Fibroblast of skin of left biceps (primary cell): ENCODE data around the gene DCLK1.
A peak's percentile ranks its signal among the peaks of the same experiment; 100 is the strongest.

Experiments
- DNase-seq, 2 experiments: peaks; one replicate each; pipeline ENCODE4 v3.0.0-alpha.2; 2013; ENCODE audit warnings: low read depth in 2 of 2

DCLK1 gene

DNA sequence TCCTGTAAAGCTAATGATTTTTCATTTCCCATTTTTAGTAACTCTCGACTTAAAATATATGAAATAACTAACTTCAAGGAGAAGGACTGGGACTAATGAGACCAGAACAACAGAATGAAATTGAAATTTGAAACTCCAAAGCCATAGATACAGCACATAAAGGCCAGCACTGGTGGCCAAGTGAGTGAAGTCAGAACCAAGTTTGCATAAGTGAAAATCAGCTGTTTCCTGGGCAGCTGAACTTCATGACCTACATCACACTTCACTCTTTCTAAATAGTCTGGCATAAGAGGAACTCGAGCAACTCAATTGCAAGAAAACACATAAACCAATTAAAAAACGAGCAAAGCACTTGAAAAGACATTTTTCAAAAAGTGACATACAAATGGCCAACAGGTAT lies 84.5 kb downstream of the DCLK1 start:
- DNase-seq = no peak

DNA sequence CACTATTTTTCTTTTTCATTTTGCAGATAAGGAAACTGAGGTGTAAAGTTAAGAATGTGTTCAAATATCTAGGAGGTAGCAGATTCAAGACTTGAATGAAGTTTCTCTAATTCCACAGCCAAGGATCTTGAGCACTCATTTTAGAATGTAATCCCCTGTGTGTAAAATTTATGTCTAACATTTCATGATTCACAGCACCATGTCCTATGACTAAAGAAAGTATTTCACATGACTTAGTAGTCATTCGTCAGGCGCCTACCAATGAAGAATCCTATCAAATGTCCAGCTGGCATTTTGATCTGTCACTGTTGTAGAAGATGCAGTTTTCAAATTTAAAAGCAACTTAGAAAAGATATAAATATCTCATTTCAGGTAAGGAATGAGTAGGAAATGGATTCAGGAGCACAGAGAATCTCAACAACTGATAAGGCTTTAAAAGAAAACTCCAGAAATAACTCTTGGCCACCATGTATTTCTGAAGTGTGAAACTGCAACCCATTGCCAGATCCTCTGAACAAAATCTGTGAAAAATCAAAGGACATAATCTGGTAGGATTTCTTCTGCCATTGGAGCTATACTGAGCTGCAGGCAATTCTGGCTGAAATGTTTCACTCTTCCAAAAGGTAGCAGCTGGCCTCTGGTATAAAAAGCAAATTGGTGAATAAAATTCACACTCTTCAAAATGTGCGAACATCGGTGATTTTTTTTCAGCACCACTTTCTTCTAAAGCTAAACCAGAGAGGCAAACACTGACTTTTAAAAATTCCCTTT lies 92.2 kb downstream of the DCLK1 start:
- no peak for DNase-seq

DNA sequence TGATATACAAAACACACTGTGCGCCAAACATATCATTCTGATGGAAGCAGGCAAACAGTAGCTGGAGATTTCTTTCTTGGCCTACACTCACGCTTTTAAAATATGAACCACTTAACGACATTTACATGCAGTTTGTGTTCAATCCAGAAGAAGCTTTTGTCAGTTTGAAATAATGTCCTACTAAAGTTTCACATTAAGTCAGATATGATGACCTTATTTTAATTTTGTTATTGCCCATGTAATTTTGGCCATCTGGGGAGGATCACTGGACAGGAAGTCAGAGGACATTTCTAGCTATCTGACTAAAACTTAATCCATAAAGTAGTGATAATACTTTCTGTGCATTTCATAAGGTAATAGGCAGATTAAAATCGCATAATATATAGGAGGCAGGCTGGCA lies 98.1 kb downstream of the DCLK1 start:
- DNase-seq = no peak

DNA sequence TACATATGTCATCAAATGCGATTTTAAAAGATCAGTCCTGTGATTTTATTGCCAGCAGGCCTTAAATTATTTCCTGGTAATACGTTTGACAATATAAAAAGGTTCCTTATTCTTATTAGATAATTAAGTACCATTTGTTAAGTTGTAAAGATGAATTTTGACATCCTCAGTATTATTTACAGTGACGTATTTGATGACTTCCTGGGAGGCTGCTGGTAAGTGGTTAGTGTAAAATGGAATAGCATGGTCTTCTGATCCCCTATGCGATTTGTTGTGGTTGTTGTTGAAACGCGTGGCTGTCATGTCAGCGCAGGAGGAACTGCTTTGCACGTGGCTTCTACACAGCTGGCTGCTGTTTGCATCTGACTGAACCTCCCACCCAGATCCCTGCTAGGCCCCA lies 99.7 kb downstream of the DCLK1 start:
- DNase-seq = no peak

DNA sequence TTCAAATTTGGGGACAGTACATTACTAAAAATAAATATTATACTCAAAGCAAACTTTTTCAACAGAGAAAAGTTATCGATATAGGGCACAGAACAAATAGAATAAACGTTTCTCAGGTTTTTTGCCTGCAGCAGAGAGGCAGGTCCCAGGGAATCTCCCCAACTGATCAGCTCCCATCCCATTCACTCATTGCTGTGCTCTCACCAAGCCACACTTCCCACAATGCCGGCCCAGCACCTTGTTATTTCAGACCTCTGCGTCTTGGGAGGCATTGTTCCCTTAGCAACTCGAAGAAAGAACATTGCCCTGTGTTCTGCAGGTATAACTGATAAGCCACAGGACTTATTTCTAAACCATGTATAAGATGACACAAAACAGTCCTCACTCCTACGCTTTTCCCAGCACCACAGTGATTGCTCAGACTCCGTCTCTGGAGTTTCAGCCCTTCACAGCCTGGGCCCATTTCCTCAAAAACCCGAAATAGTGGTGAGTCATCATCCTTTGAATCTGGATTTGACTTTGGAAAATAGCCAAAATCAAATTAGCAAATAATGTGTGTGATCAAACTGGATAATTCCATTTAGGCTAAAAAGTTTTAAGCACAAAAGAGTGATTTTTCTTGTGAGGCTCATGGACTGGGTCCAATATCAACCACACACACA lies 100.4 kb downstream of the DCLK1 start:
- DNase-seq = peak; percentile 62 to 67

DNA sequence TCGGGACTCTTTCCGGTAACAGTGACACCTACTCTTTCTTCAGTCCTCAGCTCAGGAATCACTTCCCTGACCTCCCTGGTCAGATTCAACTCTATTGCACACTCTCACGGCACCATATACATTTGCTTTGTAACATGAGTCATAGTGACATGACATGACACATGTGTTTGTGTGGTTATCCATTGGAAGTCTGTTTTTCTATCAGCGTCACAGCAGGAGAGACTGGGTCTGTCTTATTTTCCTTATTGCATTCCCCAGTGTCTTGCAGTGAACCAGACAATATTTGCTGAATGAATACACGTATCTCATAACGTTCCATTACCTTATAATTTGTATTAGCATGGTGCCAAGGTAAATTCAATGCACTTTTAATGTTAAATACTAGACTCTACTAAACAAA lies 102.0 kb downstream of the DCLK1 start:
- peak; percentile 14 to 17 for DNase-seq

DNA sequence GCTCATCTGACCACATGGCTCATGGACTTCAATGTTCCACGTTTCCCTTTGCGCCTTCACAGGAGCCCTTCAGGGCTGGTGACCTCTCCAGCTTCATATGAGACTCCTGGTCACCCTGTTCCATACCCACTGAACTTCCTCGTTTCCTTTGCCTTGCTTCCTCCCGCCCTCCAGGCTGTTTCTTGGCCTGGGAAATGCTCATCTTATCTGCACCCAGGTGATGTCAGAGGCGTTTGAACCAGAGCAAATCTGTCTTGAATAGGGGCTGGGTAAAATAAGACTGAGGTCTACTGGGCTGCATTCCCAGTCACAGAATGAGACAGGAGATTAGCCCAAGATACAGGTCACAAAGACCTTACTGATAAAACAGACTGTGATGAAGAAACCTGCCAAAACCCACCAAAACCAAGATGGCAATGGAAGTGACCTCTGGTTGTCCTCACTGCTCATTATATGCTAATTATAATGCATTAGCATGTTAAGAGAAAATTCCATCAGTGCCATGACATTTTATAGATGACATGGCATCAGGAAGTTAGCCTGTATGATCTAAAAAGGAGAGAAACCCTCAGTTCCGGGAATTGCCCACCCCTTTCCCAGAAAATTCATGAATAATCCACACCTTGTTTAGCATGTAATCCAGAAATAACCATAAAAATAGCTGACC lies 102.7 kb downstream of the DCLK1 start:
- DNase-seq = no peak

DNA sequence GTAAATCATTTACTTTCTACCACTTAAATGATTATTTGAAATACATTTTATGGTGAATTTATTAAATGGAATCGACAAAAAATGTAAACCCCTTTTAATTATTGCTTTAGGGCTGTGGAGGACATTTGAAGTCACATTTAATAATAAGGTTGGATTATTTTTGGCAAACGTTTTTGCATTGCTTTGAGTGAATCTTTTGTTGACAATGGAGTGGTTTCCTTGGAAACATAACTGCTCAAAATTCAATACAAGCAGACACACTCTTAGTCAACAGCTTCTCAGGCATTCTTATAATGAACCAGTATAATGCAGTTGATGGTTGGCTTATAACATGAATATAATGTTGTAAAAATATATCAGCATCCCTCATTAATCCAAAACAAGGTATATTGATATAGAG lies 104.7 kb downstream of the DCLK1 start:
- no peak for DNase-seq

DNA sequence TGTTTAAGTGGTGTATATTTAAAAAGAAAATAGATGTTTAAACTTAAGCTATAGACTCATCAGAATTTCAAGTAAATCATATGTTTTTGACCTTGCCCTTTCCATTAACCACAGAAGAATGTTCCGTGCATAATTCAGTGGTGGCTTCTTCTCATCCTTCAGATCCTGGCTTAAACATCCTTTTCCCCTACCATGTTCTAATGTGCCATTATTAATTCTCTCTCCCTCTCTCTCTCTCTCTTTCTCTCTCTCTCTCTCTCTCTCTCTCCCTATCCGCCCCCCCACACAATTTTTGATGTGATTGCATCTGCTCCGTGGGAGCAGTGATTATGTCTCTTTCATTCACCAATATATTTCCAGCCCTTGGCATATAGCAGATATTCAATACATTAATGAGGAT lies 116.4 kb downstream of the DCLK1 start:
- DNase-seq = no peak

DNA sequence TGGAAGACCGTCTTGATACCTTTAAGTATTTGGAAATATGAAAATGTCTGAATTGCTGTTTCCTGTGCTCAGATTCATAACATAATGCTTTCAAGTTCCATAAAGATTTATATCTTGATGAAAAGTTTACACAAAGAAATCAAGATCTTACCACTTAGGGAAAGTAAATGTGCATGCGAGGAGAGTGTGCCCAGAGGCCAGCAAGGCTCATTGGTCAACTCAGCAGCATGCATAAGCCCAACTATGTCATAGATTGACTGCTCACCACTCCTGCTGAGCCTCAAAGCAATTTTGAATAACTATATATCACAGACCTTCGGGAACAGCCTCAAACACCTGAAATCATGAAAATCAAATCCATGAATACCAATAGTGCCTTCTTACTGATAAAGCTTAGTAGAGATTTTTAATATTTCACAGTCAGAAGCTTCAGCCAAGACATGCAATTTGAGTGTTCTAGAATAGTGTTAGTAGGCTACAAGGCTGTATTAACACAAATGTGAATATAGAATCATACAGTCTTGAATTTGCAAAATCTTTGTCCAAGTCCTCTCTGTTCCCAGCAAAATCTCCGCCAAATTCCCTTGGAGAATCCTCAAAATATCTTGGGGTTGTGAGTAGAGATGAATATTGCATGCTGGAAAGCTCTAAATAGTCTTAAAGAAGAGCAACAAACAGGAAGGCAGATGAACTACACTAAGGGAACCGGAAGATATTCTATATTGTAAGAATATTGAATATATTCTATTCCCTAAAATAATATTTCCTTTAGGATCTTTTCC lies 124.1 kb downstream of the DCLK1 start:
- no peak for DNase-seq

DNA sequence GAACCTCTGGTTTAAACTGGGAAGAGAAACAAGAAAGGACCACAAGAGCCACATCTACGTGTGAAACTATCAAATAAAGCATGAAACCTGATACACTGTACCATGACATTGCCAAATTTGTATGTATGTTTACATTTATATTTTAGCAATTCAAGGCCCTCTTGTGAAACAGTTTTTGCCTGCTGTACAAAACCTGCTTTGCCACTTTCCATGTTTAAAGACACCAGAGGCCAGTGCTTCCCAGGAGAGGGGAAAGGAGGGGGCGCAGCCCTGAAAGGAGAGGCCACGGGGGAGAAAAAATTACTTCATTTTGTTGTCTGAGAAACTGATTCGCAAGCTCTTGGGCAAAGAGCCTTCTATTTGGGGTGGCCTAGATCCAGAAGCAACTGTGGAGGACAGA lies 124.8 kb downstream of the DCLK1 start:
- no peak for DNase-seq

DNA sequence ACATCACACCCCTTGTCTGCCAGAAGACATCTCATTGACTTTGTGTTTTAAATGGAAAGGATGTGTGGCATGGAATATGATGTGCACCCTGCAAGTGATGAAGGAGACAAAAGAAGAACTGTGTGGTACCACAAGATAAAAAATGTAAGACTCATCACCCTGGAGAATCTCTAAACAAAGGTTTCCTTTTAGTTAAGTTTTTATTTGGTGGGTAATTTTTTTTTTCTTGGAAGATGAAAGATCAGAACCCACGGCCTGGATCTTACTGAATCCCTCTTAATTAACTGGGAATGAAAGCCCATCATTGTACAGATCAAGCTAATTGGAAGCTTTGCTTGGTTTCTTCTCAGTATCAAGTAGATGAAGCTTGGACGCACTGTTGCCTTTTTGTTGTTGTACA lies 129.6 kb downstream of the DCLK1 start:
- DNase-seq = no peak

DNA sequence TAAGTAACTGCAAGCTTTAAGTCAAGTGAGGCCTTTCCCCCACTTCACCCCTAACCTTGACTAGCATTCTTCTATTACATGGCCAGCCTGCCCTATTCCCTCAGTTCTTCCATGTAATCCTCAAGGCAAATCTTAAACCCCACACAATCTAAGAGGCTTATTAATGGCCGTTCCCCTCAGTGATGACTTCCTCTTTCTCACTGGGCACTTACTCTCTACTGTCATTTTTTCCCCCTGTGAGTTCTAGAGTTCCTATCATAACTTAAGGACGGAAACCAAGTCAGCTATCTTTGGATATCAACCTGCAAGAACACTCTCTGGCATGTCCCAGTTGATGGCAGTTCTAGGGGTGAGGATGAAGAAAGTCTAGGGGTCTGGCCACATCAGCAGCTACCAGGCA lies 131.2 kb downstream of the DCLK1 start:
- no peak for DNase-seq

DNA sequence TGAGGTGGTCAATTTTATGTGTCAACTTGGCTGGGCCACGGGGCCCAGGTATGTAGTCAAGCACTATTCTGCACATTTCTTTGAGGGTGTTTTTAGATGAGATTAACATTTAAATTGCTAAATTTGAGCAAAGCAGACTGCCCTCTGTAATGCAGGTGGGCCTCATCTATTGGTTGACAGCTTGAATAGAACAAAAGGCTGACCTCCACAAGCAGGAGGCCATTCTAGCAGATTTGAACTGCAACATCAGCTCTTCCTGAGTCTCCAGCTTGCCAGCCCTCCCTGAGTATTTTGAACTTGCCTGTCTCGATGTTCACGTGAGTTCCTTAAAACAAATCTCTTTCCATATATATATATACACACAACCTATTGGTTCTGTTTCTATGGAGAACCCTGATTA lies 134.8 kb downstream of the DCLK1 start:
- DNase-seq = no peak

DNA sequence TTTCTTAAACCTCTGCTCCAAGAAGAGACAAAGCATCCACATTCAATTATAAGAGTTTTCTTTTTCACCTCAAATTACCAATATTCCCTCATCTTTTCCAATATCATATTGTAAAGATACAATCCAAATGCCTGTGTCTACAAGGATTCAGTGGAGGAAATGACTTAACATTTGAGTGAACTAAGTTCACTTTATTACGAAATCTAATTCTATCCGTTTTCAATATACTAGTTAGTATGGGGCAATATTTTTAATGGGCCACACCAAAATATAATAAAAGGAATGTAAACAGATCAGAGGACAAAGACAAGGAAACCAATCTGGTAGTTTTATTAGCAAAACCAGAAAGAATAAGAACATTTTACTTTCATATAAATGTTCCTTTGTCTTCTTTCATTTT lies 136.0 kb downstream of the DCLK1 start:
- no peak for DNase-seq

DNA sequence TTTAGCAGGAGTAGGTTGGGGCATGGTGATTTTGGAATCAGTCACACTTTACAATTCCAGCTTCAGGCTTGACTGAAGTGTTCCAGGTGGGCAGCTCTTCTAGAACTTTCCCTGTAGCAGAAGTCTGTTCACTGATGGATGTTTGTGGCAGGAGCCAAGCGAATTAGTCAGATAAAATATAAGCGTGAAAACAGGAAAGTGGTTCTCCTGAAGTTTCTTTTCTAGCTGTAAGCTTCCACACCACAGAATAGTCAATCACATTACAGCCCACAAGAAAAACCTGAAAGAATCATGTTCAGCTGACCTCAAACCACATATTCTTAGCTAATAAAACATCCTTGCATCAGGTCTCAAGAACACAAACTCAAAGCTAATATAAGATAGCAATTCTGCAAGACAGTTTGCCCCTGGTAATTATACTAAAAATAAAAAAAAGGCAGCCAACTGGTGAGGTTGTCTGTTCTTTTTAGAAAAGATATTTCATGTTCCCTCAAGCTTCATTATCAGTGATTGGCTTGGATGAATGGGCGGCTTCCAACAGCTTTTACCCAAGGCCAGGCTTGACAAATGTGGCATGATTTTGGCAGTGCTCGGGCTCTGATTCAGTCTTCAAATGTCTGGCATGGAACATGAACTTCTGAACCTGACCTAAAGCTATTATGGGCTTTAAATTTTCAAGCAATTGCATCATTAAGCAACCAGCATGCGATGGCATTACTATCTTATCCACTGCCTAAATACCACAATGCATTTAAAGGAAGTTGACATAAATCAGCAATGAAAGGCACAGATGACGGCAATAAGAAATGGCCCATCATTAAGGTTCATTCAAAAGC lies 136.8 kb downstream of the DCLK1 start:
- peak; percentile 58 to 66 for DNase-seq

DNA sequence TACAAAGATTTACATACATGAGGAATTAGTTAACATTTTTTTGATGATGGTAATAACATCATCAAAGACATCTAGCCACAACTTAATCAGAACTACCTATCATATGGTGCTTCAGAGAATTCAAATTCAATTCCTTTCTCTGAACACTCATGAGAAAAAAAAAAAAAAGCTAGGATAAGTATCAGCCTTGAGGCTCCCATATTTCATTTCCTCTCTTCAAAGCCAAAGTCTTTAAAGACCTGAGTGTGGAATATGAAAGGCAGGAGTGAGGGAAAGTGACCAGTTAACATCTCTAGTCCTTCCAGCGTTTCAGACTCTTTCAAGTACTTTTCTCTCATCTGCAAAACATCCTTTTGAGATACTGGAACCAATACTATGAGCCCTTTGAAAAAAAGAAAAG lies 137.5 kb downstream of the DCLK1 start:
- no peak for DNase-seq

DNA sequence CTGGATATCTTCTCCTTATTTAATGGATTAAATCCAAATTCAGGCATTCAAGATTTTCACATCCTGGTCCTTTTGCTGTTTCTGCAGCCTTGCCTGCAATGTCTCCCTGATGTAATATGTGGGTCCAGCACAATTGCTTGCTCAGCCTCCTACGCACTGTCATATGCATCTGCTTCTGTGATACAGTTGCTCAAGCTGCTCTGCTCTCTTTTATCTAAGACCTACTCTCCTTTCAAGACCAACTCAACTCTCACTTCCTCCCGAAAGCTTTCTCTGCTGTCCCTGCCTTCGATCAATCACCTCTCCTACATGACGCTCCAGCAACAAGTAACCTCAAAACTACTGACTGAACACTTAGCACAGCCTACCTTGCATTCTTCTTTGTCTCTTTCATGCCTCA lies 138.2 kb downstream of the DCLK1 start:
- DNase-seq = no peak

DNA sequence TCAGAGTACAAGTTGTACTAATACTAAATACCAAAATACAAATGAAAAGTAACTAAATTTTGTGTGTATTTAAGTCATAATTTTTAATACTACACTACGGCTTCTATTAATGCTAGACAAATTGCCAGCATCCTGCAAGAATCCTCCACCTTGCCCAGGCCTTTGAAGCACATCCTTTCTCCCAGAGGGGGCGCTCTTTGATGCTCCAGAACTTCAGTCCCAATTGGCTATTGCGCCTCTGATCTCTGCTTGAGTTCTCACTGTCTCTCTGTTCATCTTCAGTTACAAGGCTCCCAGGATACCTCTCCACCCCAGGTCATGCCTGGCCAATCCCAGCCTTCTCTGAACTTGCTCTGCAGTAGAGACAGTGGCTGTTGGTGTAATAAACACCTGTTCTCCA lies 141.0 kb downstream of the DCLK1 start:
- no peak for DNase-seq

DNA sequence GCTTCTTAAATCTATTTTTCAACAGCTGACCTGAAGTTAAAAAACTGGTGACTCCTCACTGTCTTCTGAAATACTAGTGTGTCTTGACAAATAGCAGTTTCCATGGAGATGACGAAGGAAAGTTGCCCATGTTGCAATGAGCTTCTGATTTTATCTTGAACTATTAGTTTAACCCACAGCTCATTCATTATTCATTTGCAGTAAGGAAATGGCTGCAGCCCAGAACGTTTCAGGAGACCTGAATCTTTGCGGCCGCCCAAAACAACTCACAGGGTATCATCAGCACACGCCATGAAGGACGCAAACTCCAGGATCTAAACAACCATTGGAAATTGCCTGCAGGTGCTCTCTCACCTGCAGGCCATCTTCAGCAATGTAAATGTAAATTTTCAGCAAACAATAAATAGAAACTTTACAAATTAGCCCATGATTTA lies 142.5 kb downstream of the DCLK1 start:
- no peak for DNase-seq
